Body of pancreas (tissue), 4 donors: ENCODE results near the gene MYO9B. TPM values are rescaled to one million over a fixed set of nuclear protein-coding genes. Genes with fewer than 3 reads are reported as not detected.

Experiments used
- ATAC-seq: fragments of 150-250 bp; one replicate; pipeline ENCODE4 v1.9.1; 2016
- DNase-seq, 4 donors: peaks; one replicate each; pipeline ENCODE4 v3.0.0-alpha.2; 2019
- H3K27ac ChIP-seq, 4 donors: fragments of 200-600 bp; sonication (generic); 1 replicate in 3 of 4; 2 replicates in 1 of 4; pipeline versions ENCODE4 v1.5.1 to v1.6.1; 2016 to 2019; ENCODE audit warnings: mild to moderate bottlenecking in 1 of 4, mixed read lengths in 1 of 4, moderate library complexity in 1 of 4
- H3K27me3 ChIP-seq, 2 donors: fragments of 200-600 bp; sonication (generic); one replicate each; pipeline ENCODE4 v1.6.0; 2016; ENCODE audit warnings: mild to moderate bottlenecking in 1 of 2
- H3K36me3 ChIP-seq, 2 donors: fragments of 200-600 bp; sonication (generic); replicated peaks in 1 of 2; 2 replicates each; pipeline ENCODE4 v1.5.1; 2016; ENCODE audit warnings: low read depth in 2 of 2; ENCODE audit not compliant: insufficient read depth in 1 of 2
- H3K4me1 ChIP-seq: fragments of 200-600 bp; sonication (generic); one replicate; pipeline ENCODE4 v1.6.0; 2016
- H3K4me3 ChIP-seq, 2 donors: fragments of 200-600 bp; sonication (generic); 1 replicate in 1 of 2; 2 replicates in 1 of 2; pipeline ENCODE4 v1.5.1; 2016 to 2019
- H3K9me3 ChIP-seq, 3 donors: fragments of 200-600 bp; sonication (generic); 1 replicate in 2 of 3; 2 replicates in 1 of 3; pipeline ENCODE4 v1.5.1; 2016
- CTCF ChIP-seq, 7 experiments: fragments of 450-650 bp in 4 of 7; fragments of 200-600 bp in 3 of 7; sonication (generic) in 3 of 7; IDR thresholded peaks; one replicate each; pipeline ENCODE4 v1.5.1; 2016 to 2019; ENCODE audit warnings: antibody characterized with exemption in 7 of 7
- POLR2A ChIP-seq, 3 donors: fragments of 450-650 bp; IDR thresholded peaks; one replicate each; pipeline ENCODE4 v1.6.1; 2016; ENCODE audit warnings: antibody characterized with exemption in 3 of 3, mild to moderate bottlenecking in 2 of 3
- WGBS, 2 donors: methylation state at CpG; one replicate each; pipeline ENCODE4 v1.1.5; 2017; 5-methylcytosine and 5-hydroxymethylcytosine counted together
- intact Hi-C: fragments of 100-400 bp; cut with DNase I; formaldehyde crosslinking; loops from one replicate; pipeline ENCODE4 v1.15.1; 2023
- total RNA-seq, 2 donors: library from RNA; depleted of rRNA; stranded (reverse); fragments of >200 nt; gene quantifications; one replicate each; pipeline ENCODE4 v1.1.0, GENCODE V29; 2016

The MYO9B gene
- total RNA-seq, 2 donors from 2014 or later = 26.2 to 56.0 TPM

DNA sequence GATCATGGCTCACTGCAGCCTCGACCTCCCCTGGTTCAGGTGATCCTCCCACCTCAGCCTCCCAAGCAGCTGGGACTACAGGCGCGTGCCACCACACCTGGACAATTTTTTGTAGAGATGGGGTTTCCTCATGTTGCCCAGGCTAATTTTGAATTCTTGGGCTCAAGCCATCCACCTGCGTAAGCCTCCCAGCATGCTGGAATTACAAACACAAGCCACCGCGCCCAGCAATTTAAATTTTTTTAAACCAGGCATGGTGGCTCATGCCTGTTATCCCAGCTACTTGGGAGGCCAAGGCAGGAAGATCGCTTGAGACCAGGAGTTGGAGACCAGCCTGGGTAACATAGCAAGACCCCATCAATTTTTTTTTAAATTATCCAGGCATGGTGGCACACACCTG, 79.7 kb downstream of the MYO9B start:
- H3K36me3 ChIP-seq = peaks cover 0 to 12% of the 10 kb centered on the region in 2 donors
- no peaks in the 10 kb centered on the region for H3K4me1 ChIP-seq
- no peaks in the 10 kb centered on the region for H3K9me3 ChIP-seq
- H3K4me3 ChIP-seq = no peak overlapping the region
- DNase-seq (no peak), ATAC-seq (no peak)
- H3K27ac ChIP-seq = no peak overlapping the region
- intact Hi-C loops = no loop called here
- H3K27me3 ChIP-seq = no peaks in the 10 kb centered on the region
- TF ChIP-seq CTCF (IDR thresholded peaks at IDR 0.05) (no peak), POLR2A (IDR thresholded peaks at IDR 0.05) (no peak)
- WGBS, 2 donors = 94 to 99% methylated on average over 6 to 7 of the region's 7 CpGs

GRCh38 chr19:17156296-17156946, 80.8 kb downstream of the MYO9B start:
- Histone ChIP-seq H3K36me3 (peaks cover 0 to 12% of the 10 kb centered on the region in 2 donors), H3K9me3 (no peaks in the 10 kb centered on the region), H3K4me1 (no peaks in the 10 kb centered on the region), H3K27ac (no peak overlapping the region), H3K4me3 (no peak overlapping the region), H3K27me3 (no peaks in the 10 kb centered on the region)
- DNase-seq (no peak), ATAC-seq (no peak)
- intact Hi-C loops = no loop called here
- WGBS, 2 donors = 94 to 95% methylated on average over 10 to 11 of the region's 11 CpGs
- no peak for TF ChIP-seq POLR2A (IDR thresholded peaks at IDR 0.05)
- no peak for TF ChIP-seq CTCF (IDR thresholded peaks at IDR 0.05)

DNA sequence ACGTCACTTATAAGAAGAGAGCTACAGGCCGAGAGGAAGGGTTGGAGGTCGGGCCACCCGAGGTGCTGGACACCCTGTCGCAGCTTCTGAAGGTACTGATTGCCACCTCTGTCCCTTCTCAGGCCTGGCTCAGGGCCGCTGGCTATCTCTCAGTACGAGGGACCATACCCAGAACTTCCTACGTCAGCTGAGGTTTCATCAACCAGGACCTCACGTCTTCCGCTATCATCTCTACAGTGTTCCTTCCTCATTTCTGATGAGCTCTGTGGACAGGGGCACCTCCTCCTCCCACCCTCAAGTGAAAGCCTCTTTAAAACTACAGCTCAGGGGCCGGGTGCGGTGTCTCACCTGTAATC, 81.3 kb downstream of the MYO9B start:
- Histone ChIP-seq H3K27ac (no peak overlapping the region), H3K27me3 (no peaks in the 10 kb centered on the region), H3K4me3 (no peak overlapping the region), H3K9me3 (no peaks in the 10 kb centered on the region), H3K36me3 (peaks cover under 1 to 12% of the 10 kb centered on the region in 2 donors), H3K4me1 (no peaks in the 10 kb centered on the region)
- ATAC-seq (no peak), DNase-seq (peak in 1 of 4 donors; percentile 51)
- intact Hi-C loops = no loop called here
- TF ChIP-seq POLR2A (IDR thresholded peaks at IDR 0.05) (no peak), CTCF (IDR thresholded peaks at IDR 0.05) (no peak)
- WGBS, 2 donors = 88 to 97% methylated on average over 11 to 12 of the region's 12 CpGs

DNA sequence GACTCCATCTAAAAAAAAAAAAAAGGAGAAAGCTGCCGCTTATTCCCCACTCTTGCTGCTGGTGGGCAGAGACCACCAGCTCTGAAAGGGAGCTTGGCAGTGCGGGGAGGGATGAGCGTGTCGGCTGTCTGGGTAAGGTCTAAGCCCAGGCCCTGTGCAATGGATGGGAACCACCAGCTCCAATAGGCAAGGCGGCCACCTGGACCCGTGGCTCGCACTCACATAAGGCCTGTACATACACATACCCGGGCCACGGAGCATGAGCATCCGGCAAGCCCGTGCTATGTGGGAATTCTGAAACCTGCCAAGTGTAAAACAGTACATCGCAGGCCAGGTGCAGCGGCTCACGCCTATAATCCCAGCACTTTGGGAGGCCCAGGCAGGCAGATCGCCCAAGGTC, 83.0 kb downstream of the MYO9B start:
- TF ChIP-seq POLR2A (IDR thresholded peaks at IDR 0.05) (no peak), CTCF (IDR thresholded peaks at IDR 0.05) (no peak)
- DNase-seq = no peak
- Histone ChIP-seq H3K36me3 (peaks cover 9 to 15% of the 10 kb centered on the region in 2 donors), H3K9me3 (no peaks in the 10 kb centered on the region), H3K27me3 (no peaks in the 10 kb centered on the region), H3K4me3 (no peak overlapping the region), H3K27ac (no peak overlapping the region), H3K4me1 (no peaks in the 10 kb centered on the region)
- WGBS, 2 donors = 95% methylated on average over 12 to 15 of the region's 15 CpGs
- no peak for ATAC-seq
- intact Hi-C loops = no loop called here
